GM19395 (cell line): ENCODE results near the gene PRRT4.
A peak's percentile ranks its signal among the peaks of the same experiment; 100 is the strongest.

Experiments
- ATAC-seq: cut with Tn5 transposase; IDR thresholded peaks from one replicate; pipeline ENCODE4 v1.9.1; 2021; ENCODE audit warnings: mild to moderate bottlenecking, moderate library complexity; ENCODE audit not compliant: unreplicated experiment

PRRT4 gene

DNA sequence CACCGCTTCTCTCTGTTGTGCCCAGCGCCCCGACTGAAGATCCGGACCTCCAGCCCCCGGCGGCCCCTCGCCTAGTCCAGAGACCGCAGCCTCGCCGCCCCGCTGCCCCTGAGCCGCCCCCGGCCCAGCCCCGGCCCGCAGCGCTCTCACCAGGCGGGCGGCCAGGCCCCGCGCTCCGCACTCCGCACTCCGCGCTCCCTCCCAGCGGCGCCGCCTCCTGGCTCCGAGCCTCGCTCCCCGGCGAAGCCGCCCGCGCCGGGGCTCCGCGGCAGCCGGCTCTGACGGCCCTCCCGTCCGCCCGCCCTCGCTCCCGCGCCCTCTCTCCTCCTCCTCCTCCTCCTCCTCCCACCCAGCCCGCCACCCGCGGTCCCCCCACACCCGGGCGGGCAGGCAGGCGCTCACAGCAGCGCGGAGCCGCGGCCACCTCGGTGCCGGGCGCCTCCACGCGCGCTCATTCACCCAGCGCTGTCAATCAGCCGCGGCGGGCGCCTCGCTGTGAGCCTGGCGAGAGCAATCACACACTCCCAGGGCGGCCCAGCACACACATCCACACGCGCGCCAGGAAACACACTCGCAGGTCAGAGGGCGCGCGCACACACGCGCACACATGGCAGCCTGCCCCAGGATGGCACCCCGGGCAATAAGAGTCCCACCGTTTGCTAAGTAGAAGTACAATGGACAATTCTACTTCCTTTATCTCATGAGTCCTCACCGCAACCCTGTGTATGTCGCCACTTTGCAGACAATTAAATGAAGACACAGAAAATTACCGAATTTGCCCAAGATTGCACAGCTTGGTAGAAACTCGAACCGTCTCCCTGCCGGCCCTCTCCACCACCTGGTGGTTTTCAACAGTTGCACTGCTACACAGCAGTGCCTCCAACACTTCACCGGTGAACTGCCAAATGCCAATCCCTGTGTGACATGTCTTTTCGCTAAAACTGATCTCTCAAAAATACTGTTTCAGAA, at the start of gene PRRT4:
TSS of gene PRRT4 (minus strand) at position 280 of the 969 bp plus-strand sequence.
- ATAC-seq: no peak

DNA sequence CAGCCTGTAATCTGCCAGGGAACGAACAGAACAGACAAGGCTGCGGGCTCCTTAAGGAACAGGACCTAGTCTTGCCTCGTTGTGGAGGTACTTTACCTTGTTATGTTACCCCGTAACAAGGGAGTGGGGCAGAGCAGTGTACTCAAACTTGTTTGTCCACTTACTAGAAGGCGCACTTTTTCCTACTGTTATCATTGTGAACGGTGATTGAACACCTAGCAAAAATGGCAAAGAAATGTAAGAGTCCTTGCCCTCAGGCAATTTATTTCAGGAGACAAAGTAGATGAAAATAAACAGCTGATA, 48.9 kb upstream of the PRRT4 start:
- ATAC-seq: no peak

DNA sequence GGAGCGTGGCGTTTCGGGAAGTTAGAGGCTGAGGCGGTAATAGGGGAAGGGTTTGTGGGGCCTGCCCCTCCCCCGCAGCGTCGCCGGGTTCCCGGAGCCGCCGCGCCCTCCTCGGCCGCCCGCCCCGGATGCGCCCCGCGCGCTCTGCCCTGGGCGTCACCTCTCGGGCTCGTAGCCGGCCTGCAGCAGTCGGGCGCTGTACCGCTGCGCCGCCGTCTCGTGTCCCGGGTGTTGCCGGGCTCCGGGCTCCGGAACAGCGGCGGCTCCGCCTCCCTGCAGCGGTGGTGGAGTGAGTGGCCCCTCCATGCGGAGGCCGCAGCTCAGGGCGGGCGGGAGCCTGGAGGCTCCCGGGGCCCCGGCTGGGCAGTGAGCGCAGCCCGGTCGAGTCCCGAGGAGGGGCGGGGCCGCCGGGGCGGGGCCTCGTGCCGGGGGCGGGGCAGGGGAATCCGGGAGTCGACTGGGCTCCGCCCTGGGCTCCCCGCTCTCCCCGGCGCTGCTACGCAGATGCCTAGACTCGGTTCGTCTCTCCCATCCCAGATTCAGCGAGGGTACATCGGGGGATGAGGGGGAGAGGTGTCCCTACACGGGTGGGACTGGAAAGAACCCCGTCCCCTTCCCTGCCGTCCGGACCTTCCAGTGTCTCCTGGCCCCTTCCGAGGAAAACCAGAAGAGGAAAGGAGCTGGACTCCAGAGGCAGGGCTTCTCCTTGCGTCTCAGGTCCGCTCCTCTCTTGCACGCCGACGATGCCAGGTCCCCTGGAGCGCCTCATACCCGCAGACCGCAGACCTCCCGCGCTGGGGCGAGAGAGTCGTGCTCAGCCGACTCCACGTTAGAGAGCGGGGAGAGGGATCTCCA, 48.3 kb upstream of the PRRT4 start, which contains the start of gene IMPDH1:
TSS of gene IMPDH1 (minus strand) at position 387 of the 855 bp plus-strand sequence. CDS start at position 306, 81 bp downstream.
- peak; percentile 80 for ATAC-seq

DNA sequence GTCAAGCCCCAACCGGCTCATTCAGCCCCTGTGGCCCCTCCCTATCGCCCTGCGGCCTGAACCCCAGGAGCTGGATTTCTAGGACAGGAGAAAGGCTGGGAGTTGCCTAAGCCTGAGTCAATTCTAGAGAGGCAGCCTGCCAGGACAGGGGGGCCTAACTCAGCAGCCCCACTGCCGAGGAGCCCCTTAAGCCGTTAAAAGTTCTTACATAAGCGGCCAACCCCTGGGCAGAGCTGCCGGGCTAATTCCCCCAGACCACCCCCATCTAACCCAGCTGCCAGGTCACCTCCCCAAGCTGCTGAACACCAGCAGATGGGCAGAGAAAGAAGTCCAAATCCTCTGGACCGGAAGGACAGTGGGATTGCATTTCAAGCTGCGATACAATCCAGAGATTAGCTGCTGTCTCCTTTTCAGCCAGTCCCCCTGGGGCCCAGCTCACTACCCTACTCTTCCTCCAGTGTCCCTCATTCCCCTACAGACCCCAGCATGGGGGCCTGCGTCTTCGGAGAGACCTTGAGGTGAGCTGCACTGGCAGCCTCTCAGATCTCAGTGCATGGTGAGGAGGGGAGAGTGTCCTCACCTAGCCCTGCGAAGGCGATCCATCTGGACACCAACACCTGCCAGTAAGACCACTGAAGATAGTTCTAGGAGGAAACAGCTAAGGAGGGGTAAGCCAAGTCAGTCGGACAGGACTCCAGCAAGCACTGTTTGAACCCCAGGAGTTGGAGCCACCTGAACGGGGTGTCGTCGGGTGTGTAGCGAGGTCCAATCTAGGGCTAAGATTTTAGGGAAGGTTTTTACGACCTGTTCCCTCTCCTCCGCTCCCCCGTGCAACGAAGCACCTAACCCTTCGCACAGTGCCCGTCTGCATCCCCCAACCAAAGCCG, 47.5 kb upstream of the PRRT4 start:
- no peak for ATAC-seq

DNA sequence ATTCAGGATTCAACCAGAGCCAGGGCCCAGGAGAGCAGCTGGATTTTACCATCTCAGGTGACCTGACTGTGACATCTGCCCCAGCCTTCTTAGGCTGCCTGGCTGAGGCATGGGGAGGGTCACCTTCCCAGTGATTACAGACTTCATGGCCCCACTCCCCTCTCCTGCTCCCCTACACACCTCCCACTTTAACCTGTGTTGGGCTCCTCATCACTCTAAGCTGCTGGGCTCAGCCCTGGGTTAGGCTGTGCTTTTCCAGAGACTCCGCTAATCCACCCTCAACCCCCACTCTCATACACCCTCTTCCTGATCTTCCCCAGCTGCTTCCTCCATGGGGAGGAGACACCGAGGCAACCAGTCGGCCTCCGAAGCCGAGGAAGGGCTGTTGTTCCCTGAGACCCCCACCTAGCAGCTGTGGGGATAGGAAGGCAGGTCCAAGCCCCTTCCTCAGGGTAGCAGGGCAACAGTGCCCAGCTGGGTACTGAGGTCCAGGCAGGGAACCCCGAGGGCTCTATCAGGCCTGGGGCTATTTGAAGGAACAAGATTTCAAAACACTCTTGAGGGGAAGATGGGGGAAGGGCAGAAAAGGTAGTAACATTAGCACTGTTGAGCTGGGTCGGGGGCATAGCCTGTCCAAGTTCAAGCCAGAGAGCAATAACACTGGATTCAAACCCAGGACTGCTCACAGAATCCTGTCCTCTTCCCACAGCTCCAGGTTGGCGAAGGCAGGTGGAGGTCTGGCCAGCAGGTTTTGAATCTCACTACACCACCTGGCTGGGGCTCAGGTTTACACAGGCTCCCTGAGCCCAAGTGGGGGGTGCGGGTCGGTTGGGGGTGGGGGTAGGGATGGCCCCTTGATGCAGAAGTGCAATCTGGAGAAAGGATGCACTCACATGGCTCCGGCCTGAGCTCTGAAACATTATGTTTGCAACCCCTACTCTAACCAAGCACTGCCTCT, 46.5 kb upstream of the PRRT4 start:
- ATAC-seq: no peak

DNA sequence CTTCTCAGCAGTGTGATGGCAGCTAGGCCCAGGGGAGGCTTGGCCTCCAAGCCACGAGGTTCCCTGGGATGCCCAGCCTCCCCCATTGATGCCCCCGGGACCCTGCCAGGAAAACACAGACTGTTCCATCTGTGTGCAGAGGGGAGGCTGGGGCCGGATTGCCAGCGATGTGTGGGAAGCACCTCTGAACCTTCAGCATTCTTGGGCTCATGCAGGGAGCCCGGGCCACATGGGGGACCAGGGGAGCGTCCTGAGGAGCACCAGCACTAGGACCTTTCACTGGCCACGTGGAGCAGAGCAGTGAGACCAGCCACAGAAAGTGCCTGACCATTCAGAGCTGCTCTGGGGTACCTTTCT, 45.7 kb upstream of the PRRT4 start:
- no peak for ATAC-seq

DNA sequence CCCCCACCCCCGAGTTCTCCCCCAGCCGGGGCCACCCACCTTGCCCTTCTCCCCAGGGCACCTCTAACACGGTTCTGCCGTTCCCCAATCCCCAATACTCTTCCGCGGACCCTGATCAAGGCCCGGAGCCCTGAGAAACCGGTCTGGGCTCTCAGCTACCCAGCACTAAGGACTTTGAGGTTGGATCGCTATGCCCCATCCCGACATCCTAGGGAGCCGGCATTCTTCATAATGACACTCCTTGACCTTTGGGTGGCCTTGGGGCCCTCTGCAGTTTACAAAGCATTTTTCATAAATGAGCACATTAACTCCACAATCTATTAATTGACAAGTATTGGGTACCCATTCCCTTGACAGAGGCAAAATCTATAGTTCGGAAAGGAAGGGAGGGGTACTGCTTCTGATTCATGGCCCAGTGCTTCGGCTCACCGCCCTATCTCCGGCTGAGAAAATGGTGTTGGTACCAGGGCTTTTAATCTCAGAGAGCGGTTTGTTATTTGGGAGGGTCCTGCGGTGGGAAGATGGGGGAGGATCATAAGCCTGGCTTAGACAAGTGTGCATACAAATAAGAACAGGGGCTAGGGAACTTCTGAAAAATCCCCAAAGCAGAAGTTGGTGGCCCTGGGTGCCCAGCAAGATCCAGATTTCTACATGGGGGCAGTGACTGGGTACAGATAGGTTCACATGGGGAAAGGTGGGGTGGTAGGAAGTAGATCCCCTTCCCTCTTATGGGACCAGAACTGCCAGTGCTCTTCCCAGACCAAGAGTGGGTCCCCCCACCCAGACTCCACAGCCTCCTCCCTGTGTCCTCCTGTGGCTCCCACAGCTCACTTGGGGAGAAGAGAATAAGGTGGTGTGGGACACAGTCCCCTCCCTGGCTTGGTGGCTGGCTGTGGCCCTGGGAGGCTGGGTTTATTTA, 45.1 kb upstream of the PRRT4 start:
- no peak for ATAC-seq

DNA sequence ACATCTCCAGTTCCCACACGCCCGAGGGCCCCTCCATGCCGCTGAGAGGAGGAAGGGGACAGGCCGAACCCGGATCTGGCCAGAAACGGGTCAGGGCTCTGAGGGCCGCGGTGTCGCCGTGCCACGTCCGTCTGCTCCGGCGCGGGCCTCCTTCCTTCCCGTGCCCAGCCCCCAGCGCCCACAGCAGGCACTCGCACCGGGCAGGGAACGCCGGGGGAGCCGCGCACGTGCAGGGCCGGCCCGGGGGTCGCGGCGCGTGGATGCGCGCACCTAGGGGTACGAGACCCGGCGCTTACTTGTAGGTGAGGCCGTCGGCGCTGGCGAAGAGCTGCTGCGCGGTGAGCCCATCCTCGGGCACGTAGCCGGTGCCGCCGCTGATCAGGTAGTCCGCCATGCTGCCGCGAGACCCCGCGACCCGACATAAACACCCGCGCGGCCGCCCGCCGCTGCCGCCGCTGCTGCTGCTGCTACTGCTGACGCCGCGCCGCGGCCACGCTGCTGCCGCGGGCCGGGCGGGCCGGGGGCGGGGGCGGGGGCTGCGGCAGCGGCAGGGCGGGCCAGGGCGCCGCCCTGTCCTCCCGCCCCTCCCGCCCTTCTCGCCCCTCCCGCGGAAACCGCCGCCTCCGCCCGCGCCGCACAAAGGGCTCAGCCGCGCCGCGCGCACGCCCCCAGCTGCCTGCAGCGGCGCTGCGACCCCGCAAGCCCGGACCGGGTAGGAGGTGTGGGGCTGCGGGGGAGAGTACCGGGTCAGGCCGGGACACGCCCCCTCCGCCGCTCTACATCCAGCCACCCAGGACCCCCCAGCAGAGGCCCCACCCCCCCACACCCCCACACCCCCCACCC, 44.2 kb upstream of the PRRT4 start:
- no peak for ATAC-seq

DNA sequence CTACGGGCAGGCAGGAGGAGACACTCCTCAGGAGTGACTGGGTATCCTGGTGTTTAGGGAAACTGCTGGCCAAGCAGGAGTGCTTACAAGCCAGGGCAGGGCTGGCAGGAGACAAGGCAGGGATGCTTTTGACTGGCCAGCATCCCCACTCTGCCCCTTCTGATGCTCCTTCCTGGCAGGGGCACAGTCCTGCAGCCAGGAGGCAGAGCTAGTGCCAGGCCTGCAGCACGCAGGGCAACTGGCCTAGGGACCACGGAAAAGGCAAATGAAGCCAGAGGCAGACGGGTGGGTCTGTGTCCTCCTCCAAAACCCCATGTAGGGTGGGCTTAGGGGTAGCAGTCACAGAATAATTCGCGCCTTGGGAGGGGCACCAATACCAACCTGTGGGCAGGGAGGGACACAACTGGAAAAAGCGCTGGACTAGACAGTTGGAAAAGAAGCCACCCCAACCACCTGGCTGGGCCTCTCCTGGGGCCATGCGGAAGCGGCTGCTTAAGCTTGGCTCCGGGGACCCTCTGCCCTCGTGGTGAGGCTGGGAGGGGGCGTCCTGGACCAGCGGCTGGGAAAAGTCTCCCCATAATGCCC, 43.5 kb upstream of the PRRT4 start:
- ATAC-seq: no peak

DNA sequence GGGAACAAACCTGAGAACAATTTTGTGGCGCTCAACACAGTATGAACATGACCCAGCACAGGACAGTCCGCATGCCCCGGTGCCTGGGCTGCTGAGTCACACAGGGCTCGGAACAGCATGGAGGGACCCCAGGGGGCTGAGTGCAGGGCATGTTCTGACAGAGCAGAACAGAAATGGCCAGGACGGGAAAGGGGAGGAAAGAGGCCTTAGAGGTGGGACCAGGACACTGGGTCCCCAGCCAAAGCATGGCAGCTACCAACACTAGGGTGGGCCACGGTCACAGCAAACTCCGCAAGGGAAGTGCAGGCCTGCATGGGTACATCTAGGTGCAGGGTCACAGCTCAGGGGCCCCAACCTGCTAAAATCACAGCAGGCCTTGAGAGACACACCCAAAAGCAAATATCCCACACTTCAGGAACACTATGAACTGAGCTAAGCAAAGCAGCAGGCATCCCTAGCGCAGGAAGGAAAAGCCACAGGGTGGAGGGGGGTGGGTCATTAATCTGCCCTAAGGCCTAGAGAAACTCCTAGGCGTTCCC, 42.7 kb upstream of the PRRT4 start:
- ATAC-seq: no peak

DNA sequence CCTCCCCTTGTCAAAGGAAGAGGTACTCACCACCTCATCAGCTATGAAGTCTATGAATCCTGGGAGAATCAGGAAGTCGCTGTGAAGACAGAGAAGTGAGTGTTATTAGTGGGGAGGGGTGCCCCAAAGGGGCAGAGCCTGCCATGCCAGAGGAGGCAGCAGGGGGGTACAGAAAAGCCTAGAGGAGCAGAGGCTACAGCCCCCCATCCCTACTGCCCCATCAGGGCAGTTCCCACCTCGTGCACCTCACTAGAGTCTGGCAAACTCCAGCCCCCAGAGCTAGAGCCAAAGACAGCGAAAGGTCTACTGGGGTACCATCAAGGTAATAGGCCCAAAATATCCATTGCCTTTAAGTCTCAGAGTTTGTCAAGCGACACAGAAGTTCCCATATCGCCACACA, 42.2 kb upstream of the PRRT4 start:
- no peak for ATAC-seq

DNA sequence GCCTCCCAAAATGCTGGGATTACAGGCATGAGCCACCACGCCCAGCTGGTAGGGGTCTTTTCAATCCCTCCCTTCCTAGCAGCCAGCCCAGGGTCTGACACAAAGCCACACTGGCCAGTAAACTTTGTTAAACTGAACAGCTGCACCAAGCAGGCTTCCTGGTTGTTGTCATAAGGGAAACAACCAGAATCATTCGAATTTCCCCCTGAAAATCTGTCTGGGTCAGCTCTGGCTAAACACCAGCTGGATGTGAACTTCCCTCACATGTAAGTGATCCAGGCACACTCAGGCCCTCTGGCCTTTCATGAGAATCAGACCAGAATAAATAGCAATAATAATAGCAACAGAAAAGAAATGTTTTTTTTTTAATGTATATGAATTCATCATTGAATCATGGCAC, 40.9 kb upstream of the PRRT4 start:
- ATAC-seq: no peak

DNA sequence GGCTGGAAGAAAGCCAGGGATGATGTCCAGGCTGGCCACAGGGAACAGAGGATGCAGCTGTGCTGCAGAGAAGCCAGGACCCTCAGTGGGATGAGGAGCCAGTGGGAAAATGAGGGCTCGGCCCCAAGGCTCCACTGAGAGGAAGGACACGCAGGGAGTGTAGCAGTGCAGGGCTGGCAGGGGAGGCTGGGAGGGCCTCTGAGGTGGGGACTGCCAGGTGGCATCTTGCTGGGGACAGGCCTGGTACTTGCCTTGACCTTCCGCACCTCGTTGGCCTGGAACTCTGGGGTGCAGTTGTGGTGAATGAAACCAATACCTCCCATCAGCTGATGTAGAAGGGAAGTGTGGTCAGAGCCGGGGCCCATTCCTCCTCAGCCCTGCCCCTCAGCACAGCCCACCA, 39.1 kb upstream of the PRRT4 start:
- ATAC-seq: no peak

DNA sequence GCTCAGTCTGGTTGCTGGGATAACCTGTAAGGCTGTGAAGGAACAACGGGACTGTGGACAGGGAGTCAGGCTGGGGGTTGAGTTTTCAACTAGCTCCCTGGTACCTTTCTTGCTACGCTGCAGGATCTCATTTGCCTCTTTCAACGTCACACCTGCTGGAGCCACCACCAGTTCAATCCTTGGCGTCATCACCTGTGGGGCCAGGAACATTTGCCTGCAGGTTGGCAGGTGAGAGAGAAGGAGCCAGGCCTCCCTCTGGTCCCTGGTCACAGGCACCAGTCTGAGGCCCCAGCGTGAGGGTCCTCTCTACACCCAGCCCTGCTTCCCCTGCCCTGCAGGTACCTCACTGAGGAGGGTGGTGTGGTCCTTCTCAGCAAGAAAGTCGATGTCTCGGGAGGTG, 38.5 kb upstream of the PRRT4 start:
- no peak for ATAC-seq

DNA sequence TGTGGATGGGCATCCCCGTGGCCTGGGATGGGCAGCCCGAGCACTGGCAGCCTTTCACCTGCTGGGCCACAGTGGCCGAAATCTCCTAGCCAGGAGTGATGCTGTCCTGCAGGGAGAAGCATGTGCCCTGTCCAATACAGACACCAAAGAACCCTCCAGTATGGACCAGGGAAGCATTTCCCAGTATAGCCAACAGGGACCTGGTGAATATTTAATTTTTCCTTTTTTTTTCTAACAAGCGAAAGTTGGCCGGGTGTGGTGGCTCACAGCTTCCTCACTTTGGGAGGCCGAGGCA, 37.3 kb upstream of the PRRT4 start:
- ATAC-seq: peak; percentile 46

DNA sequence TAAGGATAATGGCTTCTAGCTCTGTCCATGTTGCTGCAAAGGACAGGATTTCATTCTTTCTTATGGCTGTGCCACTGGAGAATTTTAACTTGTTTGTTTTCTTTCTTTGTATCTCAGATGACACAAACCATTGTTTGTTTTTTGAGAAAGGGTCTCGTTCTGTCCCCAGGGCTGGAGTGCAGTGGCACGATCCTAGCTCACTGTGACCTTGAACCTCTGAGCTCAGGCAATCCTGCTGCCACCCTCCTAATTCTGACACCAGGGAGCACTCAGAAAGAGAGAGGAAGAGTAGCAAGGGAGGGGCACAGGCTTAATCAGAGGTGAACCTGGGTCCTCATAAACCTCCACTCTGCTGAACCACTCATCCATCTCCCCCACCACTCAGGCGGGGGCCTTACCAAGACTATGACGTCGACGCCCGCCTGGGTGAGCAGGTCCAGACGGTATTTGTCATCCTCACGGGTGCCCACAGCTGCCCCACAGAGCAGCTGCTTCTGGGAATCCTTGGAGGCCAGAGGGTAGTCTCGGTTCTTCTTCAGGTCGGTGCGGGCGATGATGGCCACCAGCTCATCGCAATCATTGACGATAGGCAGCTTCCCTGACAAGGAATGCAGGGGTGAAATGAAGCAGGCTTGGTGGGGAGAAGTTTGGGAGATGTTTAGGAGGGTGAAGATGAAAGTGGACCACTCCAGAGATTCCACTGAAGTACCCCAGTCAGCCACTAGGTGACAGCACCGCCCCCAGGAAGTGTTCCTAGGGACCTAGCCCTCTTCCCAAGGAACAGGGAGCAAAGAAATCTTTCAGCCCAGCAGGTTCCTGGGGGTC, 36.7 kb upstream of the PRRT4 start:
- ATAC-seq: peak; percentile 68

DNA sequence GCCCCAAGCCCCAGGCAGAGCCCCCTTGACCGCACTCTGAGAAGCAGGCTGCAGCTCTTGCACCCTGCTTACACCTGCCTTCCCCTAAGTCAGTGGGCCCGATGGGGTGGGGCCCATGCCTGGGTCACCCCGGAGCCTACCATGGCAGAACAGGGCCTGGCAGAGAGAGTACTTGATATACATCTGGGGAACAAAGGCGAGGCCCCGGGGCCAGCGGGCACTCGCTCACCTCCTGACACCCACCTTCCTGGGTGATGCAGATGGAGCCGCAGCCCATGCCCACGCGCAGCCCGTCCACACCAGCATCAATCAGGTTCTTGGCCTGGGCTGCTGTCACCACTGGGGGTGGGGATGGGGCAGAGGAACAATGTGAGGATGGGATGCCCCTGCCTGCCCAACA, 34.9 kb upstream of the PRRT4 start:
- no peak for ATAC-seq
